GM23338 (cell line): ENCODE measurements around the gene PDGFC. TPM values are rescaled to one million over a fixed set of nuclear protein-coding genes. Genes with fewer than 3 reads are reported as not detected.

Experiments
- ATAC-seq: fragments of 200-7000 bp; cut with Tn5 transposase; 3 replicates; pipeline ENCODE4 v1.9.1; 2020
- DNase-seq: peaks from one replicate; pipeline ENCODE4 v3.0.0-alpha.2; 2015; ENCODE audit warnings: low spot score
- H2AFZ ChIP-seq: fragments of 200-600 bp; sonication (generic); 2 replicates; pipeline ENCODE4 v1.8.0; 2016; ENCODE audit warnings: antibody characterized with exemption, mild to moderate bottlenecking, moderate library complexity
- H3F3A ChIP-seq: fragments of 200-600 bp; sonication (generic); replicated peaks from 2 replicates; pipeline ENCODE4 v1.8.0; 2017; ENCODE audit warnings: antibody characterized with exemption, mixed run types, low read depth
- H3K27ac ChIP-seq: fragments of 200-600 bp; sonication (generic); 2 replicates; pipeline ENCODE4 v1.6.1; 2016; ENCODE audit warnings: low read depth
- H3K27me3 ChIP-seq: fragments of 200-600 bp; sonication (generic); 2 replicates; pipeline ENCODE4 v1.8.0; 2016; ENCODE audit warnings: mild to moderate bottlenecking, mixed run types, moderate library complexity; ENCODE audit not compliant: insufficient read depth
- H3K36me3 ChIP-seq: fragments of 200-600 bp; sonication (generic); 2 replicates; pipeline ENCODE4 v1.8.0; 2016; ENCODE audit warnings: mild to moderate bottlenecking; ENCODE audit not compliant: insufficient read depth
- H3K4me1 ChIP-seq: fragments of 200-600 bp; sonication (generic); 2 replicates; pipeline ENCODE4 v1.8.0; 2016; ENCODE audit warnings: mild to moderate bottlenecking, moderate library complexity; ENCODE audit not compliant: insufficient read depth
- H3K4me2 ChIP-seq: fragments of 200-600 bp; sonication (generic); 2 replicates; pipeline ENCODE4 v1.7.1; 2017; ENCODE audit warnings: mixed run types
- H3K4me3 ChIP-seq: fragments of 200-600 bp; sonication (generic); 2 replicates; pipeline ENCODE4 v1.6.1; 2016; ENCODE audit warnings: mixed run types
- H3K79me2 ChIP-seq: fragments of 200-600 bp; sonication (generic); replicated peaks from 2 replicates; pipeline ENCODE4 v1.8.0; 2017; ENCODE audit warnings: mild to moderate bottlenecking; ENCODE audit not compliant: insufficient read depth
- H3K9me2 ChIP-seq: fragments of 200-600 bp; sonication (generic); 2 replicates; pipeline ENCODE4 v1.8.0; 2017; ENCODE audit not compliant: insufficient read depth
- H4K20me1 ChIP-seq: fragments of 200-600 bp; sonication (generic); replicated peaks from 2 replicates; pipeline ENCODE4 v1.8.0; 2017; ENCODE audit warnings: mild to moderate bottlenecking; ENCODE audit not compliant: insufficient read depth
- H3K27ac Mint-ChIP-seq: 2 replicates; pipeline ENCODE4 v1.8.0; 2020; ENCODE audit warnings: inconsistent platforms, mild to moderate bottlenecking, moderate library complexity, mixed read lengths
- H3K27me3 Mint-ChIP-seq: 3 replicates; pipeline ENCODE4 v1.8.0; 2022; ENCODE audit warnings: low read depth, mild to moderate bottlenecking, moderate library complexity, mixed read lengths, inconsistent platforms; ENCODE audit not compliant: insufficient read depth, poor library complexity
- H3K36me3 Mint-ChIP-seq: 3 replicates; pipeline ENCODE4 v1.8.0; 2021; ENCODE audit warnings: low read depth, mild to moderate bottlenecking, inconsistent platforms, moderate library complexity, mixed read lengths
- H3K4me1 Mint-ChIP-seq: 3 replicates; pipeline ENCODE4 v1.8.0; 2020; ENCODE audit warnings: mild to moderate bottlenecking, inconsistent platforms, mixed read lengths
- H3K4me3 Mint-ChIP-seq: 3 replicates; pipeline ENCODE4 v1.8.0; 2021; ENCODE audit warnings: moderate library complexity, mild to moderate bottlenecking, inconsistent platforms, mixed read lengths
- H3K9me3 Mint-ChIP-seq: 3 replicates; pipeline ENCODE4 v1.8.0; 2020; ENCODE audit warnings: moderate library complexity, mild to moderate bottlenecking, inconsistent platforms, mixed read lengths
- CREB1 ChIP-seq: fragments of 250-450 bp; sonication (Bioruptor Pico); IDR thresholded peaks from 2 replicates; pipeline ENCODE4 v1.5.0; 2020; ENCODE audit warnings: low read depth, mild to moderate bottlenecking, moderate library complexity
- CTCF ChIP-seq, 2 experiments: fragments of 200-600 bp in 1 of 2; sonication (generic) in 1 of 2; conservative IDR thresholded peaks; 2 replicates each; pipeline versions ENCODE4 v1.5.1 to v1.6.1; 2016 to 2017; ENCODE audit warnings: antibody characterized with exemption in 2 of 2, low read depth in 2 of 2, mild to moderate bottlenecking in 2 of 2, moderate library complexity in 1 of 2
- ETS1 ChIP-seq: IDR thresholded peaks from 2 replicates; pipeline ENCODE4 v1.6.1; 2016; ENCODE audit warnings: antibody characterized with exemption
- EZH2 ChIP-seq: fragments of 200-600 bp; sonication (generic); IDR thresholded peaks from one replicate; pipeline ENCODE4 v1.8.0; 2017; ENCODE audit warnings: antibody characterized with exemption, mild to moderate bottlenecking, low read depth; ENCODE audit not compliant: unreplicated experiment
- EZH2phosphoT487 ChIP-seq: fragments of 200-600 bp; sonication (generic); IDR thresholded peaks from one replicate; pipeline ENCODE4 v1.8.1; 2018; ENCODE audit warnings: antibody characterized with exemption; ENCODE audit not compliant: unreplicated experiment
- JUNB ChIP-seq: IDR thresholded peaks from one replicate; pipeline ENCODE4 v1.6.1; 2016; ENCODE audit warnings: antibody characterized with exemption; ENCODE audit not compliant: unreplicated experiment
- NANOG ChIP-seq: IDR thresholded peaks from 2 replicates; pipeline ENCODE4 v1.6.1; 2016; ENCODE audit warnings: antibody characterized with exemption, borderline replicate concordance
- POLR2AphosphoS5 ChIP-seq: IDR thresholded peaks from 2 replicates; pipeline ENCODE4 v1.6.1; 2016; ENCODE audit warnings: antibody characterized with exemption, low read depth
- REST ChIP-seq: IDR thresholded peaks from one replicate; pipeline ENCODE4 v1.6.1; 2018; ENCODE audit warnings: antibody characterized with exemption; ENCODE audit not compliant: unreplicated experiment
- STAT1 ChIP-seq: IDR thresholded peaks from one replicate; pipeline ENCODE4 v1.6.1; 2016; ENCODE audit warnings: antibody characterized with exemption; ENCODE audit not compliant: unreplicated experiment
- ZNF114 ChIP-seq: fragments of 250-450 bp; sonication (Bioruptor Pico); IDR thresholded peaks from 2 replicates; pipeline ENCODE4 v1.5.0; 2020; ENCODE audit warnings: mild to moderate bottlenecking, moderate library complexity
- ZNF331 ChIP-seq: fragments of 250-450 bp; sonication (Bioruptor Pico); IDR thresholded peaks from 2 replicates; pipeline ENCODE4 v1.5.0; 2020; ENCODE audit warnings: low read depth, mild to moderate bottlenecking, moderate library complexity
- ZNF462 ChIP-seq: fragments of 250-450 bp; sonication (Bioruptor Pico); IDR thresholded peaks from 2 replicates; pipeline ENCODE4 v1.5.0; 2020; ENCODE audit warnings: mild to moderate bottlenecking, moderate library complexity
- polyA plus RNA-seq: library from polyadenylated mRNA; unstranded; fragments of >200 nt; fragmentation: Nextera tagmentation; extraction: Ambion mirVana; gene quantifications from 2 replicates; pipeline ENCODE4 v1.2.1, GENCODE V29; 2016
- total RNA-seq: library from RNA; depleted of rRNA; stranded (reverse); fragments of >200 nt; shearing (Covaris generic); gene quantifications from 2 replicates; pipeline ENCODE4 v1.2.3, GENCODE V29; 2014

PDGFC gene
- total and polyA plus RNA-seq, 2 experiments from 2014 or later: 1.3 to 3.4 TPM

- TF ChIP-seq POLR2AphosphoS5 (no peak), NANOG (no peak), ZNF462 (no peak), ZNF331 (CRISPR knock-in tag) (no peak), REST (no peak), EZH2phosphoT487 (no peak), CREB1 (no peak), EZH2 (no peak), CTCF (conservative IDR thresholded peaks at IDR 0.05; ENCODE audit: low read depth in 2 of 2) (no peak), ZNF114 (CRISPR knock-in tag) (no peak), STAT1 (no peak), ETS1 (no peak), JUNB (no peak)
- Histone ChIP-seq H3K79me2 (no peaks in the 10 kb centered on the region), H2AFZ (no peak overlapping the region), H3K27me3 (no peaks in the 10 kb centered on the region), H4K20me1 (no peaks in the 10 kb centered on the region), H3K4me3 (no peak overlapping the region), H3K36me3 (no peaks in the 10 kb centered on the region), H3K9me2 (no peaks in the 10 kb centered on the region), H3K27ac (no peak overlapping the region), H3K4me2 (no peak overlapping the region), H3F3A (no peaks in the 10 kb centered on the region), H3K4me1 (peaks cover 7% of the 10 kb centered on the region; the same call in 1 of the 2 replicates)
- Mint-ChIP-seq H3K4me1 (peaks cover 7% of the 10 kb centered on the region; the same call in 2 of the 3 replicates), H3K27me3 (no peaks in the 10 kb centered on the region), H3K9me3 (no peaks in the 10 kb centered on the region), H3K27ac (no peak overlapping the region), H3K4me3 (no peak overlapping the region), H3K36me3 (no peaks in the 10 kb centered on the region)
- ATAC-seq: no peak
- no peak for DNase-seq
Measured at GRCh38 chr4:156795727-156796126, 175.9 kb downstream of the PDGFC start.
